SU-DHL-6 (cell line): ENCODE results near the gene EEPD1.

ENCODE experiments used
- H2AFZ ChIP-seq: fragments of 200-600 bp; sonication (generic); 2 replicates; pipeline ENCODE4 v1.6.1; 2014; ENCODE audit warnings: low read depth, mild to moderate bottlenecking, moderate library complexity, mixed read lengths, antibody characterized with exemption, low read length; ENCODE audit not compliant: severe bottlenecking
- H3F3A ChIP-seq: fragments of 200-600 bp; shearing (Covaris generic); 2 replicates; pipeline ENCODE4 v1.6.0; 2016; ENCODE audit warnings: antibody characterized with exemption, mild to moderate bottlenecking; ENCODE audit not compliant: insufficient read depth
- H3K27ac ChIP-seq: fragments of 200-600 bp; sonication (generic); 2 replicates; pipeline ENCODE4 v1.5.1; 2016; ENCODE audit warnings: low read depth, mild to moderate bottlenecking, low read length, moderate library complexity, mixed read lengths
- H3K27me3 ChIP-seq: fragments of 200-600 bp; sonication (generic), shearing (Covaris generic); 2 replicates; pipeline ENCODE4 v1.6.0; 2014; ENCODE audit warnings: mild to moderate bottlenecking, low read length
- H3K36me3 ChIP-seq: fragments of 200-600 bp; sonication (generic); 2 replicates; pipeline ENCODE4 v1.6.1; 2014; ENCODE audit warnings: mild to moderate bottlenecking, low read length, mixed read lengths
- H3K4me2 ChIP-seq: fragments of 300-600, 200-600 bp; shearing (Covaris generic), sonication (generic); 2 replicates; pipeline ENCODE4 v1.6.0; 2014; ENCODE audit warnings: low read length, low read depth, mild to moderate bottlenecking; ENCODE audit not compliant: poor library complexity, severe bottlenecking
- H3K4me3 ChIP-seq: fragments of 200-600 bp; sonication (generic); 2 replicates; pipeline ENCODE4 v1.5.1; 2014; ENCODE audit warnings: antibody characterized with exemption, low read length, mild to moderate bottlenecking, mixed read lengths; ENCODE audit not compliant: insufficient read depth, poor library complexity, severe bottlenecking
- H3K79me2 ChIP-seq: fragments of 200-600 bp; sonication (generic); 2 replicates; pipeline ENCODE4 v1.6.1; 2014; ENCODE audit warnings: mild to moderate bottlenecking, low read length, moderate library complexity; ENCODE audit not compliant: insufficient read depth
- H3K9ac ChIP-seq: fragments of 200-600 bp; sonication (generic); 2 replicates; pipeline ENCODE4 v1.7.0; 2014; ENCODE audit warnings: mild to moderate bottlenecking, low read length
- H3K9me2 ChIP-seq: fragments of 200-600 bp; sonication (generic); replicated peaks from 2 replicates; pipeline ENCODE4 v1.6.1; 2014; ENCODE audit warnings: low read length; ENCODE audit not compliant: insufficient read depth
- H3K9me3 ChIP-seq: fragments of 200-600 bp; sonication (generic); 2 replicates; pipeline ENCODE4 v1.6.1; 2014; ENCODE audit warnings: low read length, mixed read lengths; ENCODE audit not compliant: insufficient read depth
- H4K20me1 ChIP-seq: fragments of 200-600 bp; sonication (generic); 2 replicates; pipeline ENCODE4 v1.6.1; 2014; ENCODE audit warnings: low read depth, mild to moderate bottlenecking, antibody characterized with exemption, low read length, moderate library complexity, mixed read lengths
- CTCF ChIP-seq: fragments of 200-600 bp; sonication (generic); IDR thresholded peaks from one replicate; pipeline ENCODE4 v1.5.1; 2017; ENCODE audit warnings: antibody characterized with exemption, mild to moderate bottlenecking, low read length, moderate library complexity; ENCODE audit not compliant: insufficient read depth, poor library complexity, severe bottlenecking
- EZH2phosphoT487 ChIP-seq: fragments of 200-600 bp; sonication (generic), shearing (Covaris generic); conservative IDR thresholded peaks from 2 replicates; pipeline ENCODE4 v1.6.1; 2018; ENCODE audit warnings: mild to moderate bottlenecking, antibody characterized with exemption, low read length, moderate library complexity, mixed read lengths

The EEPD1 gene

DNA sequence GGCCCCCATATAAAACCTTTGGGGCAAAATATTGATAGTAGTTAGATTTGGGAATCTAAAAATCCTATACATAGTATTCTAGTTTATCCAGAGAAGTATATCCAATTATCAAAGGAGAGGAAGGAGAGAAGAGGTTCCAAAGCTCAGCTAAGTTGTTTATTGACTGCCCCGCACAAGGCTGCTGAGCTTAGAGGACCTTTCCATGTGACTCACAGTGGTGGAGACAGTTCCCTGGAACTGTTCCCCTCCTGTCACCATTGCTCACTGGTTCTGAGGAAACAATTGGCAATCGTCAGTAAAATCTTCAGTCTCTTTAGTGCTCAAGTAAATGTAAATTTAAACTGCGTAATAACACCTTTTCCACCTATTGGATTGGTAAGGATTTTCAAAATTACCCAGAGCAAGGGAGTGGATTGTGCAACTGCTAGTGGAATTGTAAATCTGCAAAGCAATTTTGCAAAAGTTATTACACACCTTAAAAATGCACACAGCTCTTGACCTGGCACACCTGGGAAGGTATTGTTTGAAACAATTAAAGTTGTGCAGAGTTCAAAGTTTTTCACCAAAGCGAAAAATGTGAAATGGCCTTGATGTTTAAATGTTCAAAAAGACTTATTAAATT, 63.1 kb downstream of the EEPD1 start:
- no peak overlapping the region for H3K4me3 ChIP-seq
- H3F3A ChIP-seq, result peaks cover 8% of the 10 kb centered on the region; the same call in 1 of the 2 replicates
- H2AFZ ChIP-seq, result no peak overlapping the region
- H3K9me3 ChIP-seq, result no peaks in the 10 kb centered on the region
- H4K20me1 ChIP-seq, result no peaks in the 10 kb centered on the region; the same call in 1 of the 2 replicates
- no peak overlapping the region for H3K4me2 ChIP-seq
- peaks cover 99% of the 10 kb centered on the region for H3K79me2 ChIP-seq
- TF ChIP-seq EZH2phosphoT487 (no peak), CTCF (no peak)
- no peaks in the 10 kb centered on the region for H3K27me3 ChIP-seq
- no peaks in the 10 kb centered on the region for H3K9me2 ChIP-seq
- peaks cover 7% of the 10 kb centered on the region for H3K36me3 ChIP-seq
- no peak overlapping the region for H3K27ac ChIP-seq
- H3K9ac ChIP-seq, result no peak overlapping the region

- Histone ChIP-seq H3K79me2 (peaks cover 99% of the 10 kb centered on the region), H3K4me2 (peak overlapping the region; percentile 15), H3K9me2 (no peaks in the 10 kb centered on the region), H3K9me3 (no peaks in the 10 kb centered on the region), H3K4me3 (no peak overlapping the region), H3F3A (0 out of 2 replicates have a peak, but pooled peaks cover 6% of the 10 kb centered on the region), H2AFZ (no peak overlapping the region), H3K27ac (peak overlapping the region; percentile 46), H3K36me3 (peaks cover 19% of the 10 kb centered on the region), H4K20me1 (no peaks in the 10 kb centered on the region; the same call in 1 of the 2 replicates), H3K9ac (no peak overlapping the region), H3K27me3 (no peaks in the 10 kb centered on the region)
- TF ChIP-seq CTCF (no peak), EZH2phosphoT487 (no peak)
Measured at GRCh38 chr7:36217211-36217960, 64.3 kb downstream of the EEPD1 start.

DNA sequence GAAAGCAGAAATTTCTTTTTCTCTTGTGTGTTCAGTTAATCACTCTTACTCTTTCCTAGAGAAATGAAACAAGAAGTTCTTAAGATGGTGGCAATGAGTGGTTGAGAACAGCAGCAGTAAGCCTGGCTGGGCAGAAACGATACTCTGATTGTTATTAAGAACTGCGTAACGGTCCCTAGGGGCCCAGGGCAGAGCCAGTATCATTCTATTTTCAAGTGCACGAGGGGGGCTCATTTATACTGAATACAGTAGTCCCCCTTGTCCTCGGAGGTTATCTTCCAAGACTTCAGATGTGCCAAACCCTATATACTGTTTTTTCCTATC, 64.9 kb downstream of the EEPD1 start:
- no peaks in the 10 kb centered on the region for H3K9me2 ChIP-seq
- no peaks in the 10 kb centered on the region for H3K27me3 ChIP-seq
- no peaks in the 10 kb centered on the region for H3K9me3 ChIP-seq
- peak overlapping the region; percentile 15 for H3K4me2 ChIP-seq
- H3F3A ChIP-seq, result 0 out of 2 replicates have a peak, but pooled peaks cover 6% of the 10 kb centered on the region
- no peak for TF ChIP-seq EZH2phosphoT487
- TF ChIP-seq CTCF, result no peak
- H3K9ac ChIP-seq, result no peak overlapping the region
- no peak overlapping the region for H3K4me3 ChIP-seq
- H4K20me1 ChIP-seq, result no peaks in the 10 kb centered on the region; the same call in 1 of the 2 replicates
- no peak overlapping the region for H2AFZ ChIP-seq
- H3K79me2 ChIP-seq, result peaks cover 97% of the 10 kb centered on the region
- peak overlapping the region; percentile 46 for H3K27ac ChIP-seq
- peaks cover 21% of the 10 kb centered on the region for H3K36me3 ChIP-seq
